GM10266 (cell line): Measurements from ENCODE around the gene PRKG2.
A peak's percentile ranks its signal among the peaks of the same experiment; 100 is the strongest.

Experiments used
- DNase-seq: peaks from one replicate; pipeline ENCODE4 v3.0.0; 2012; ENCODE audit errors: extremely low spot score
- CTCF ChIP-seq: IDR thresholded peaks from 2 replicates; pipeline ENCODE4 v1.5.1; 2012; ENCODE audit warnings: mild to moderate bottlenecking, low read depth; ENCODE audit not compliant: control insufficient read depth, insufficient read depth; ENCODE audit errors: missing control alignments

Gene PRKG2

GRCh38 chr4:81052119-81053068 lies 162.6 kb downstream of the PRKG2 start:
- no peak for DNase-seq
- peak; percentile 63 for TF ChIP-seq CTCF

- no peak for DNase-seq
- TF ChIP-seq CTCF, result no peak
These were observed 165.1 kb downstream of the PRKG2 start for GRCh38 chr4:81049907-81050306.

- DNase-seq, result no peak
These were observed 165.7 kb downstream of the PRKG2 start for GRCh38 chr4:81049330-81049729.

GRCh38 chr4:81042578-81043365 lies 172.2 kb downstream of the PRKG2 start:
- no peak for DNase-seq
- no peak for TF ChIP-seq CTCF

More at GRCh38 chr4:81049330-81049729, 165.7 kb downstream of the PRKG2 start:
- no peak for TF ChIP-seq CTCF

GRCh38 chr4:81040012-81040659 lies 174.9 kb downstream of the PRKG2 start:
- DNase-seq, result peak; percentile 24
- TF ChIP-seq CTCF, result peak; percentile 66

GRCh38 chr4:81039351-81039972 lies 175.6 kb downstream of the PRKG2 start:
- no peak for DNase-seq
- no peak for TF ChIP-seq CTCF
